ENCODE results near the gene ACTL10.
A peak's percentile ranks its signal among the peaks of the same experiment; 100 is the strongest.
"Not testable (repeated sequence)": the region's sequence is repeated elsewhere in the genome, so short reads cannot be mapped to it uniquely, and the experiment has no call there.

Gene ACTL10

GRCh38 chr20:33666293-33667244 is at the start of gene ACTL10:
ACTL10 (plus strand) TSS chr20:33666943; CDS start chr20:33667498, 555 bp downstream.
- Mint-ChIP-seq H3K4me3 (peak within 1 kb of the TSS; percentile 86), H3K27ac (peak within 1 kb of the TSS; percentile 88), H3K4me1 (peaks cover 42% of the 10 kb centered on the region), H3K27me3 (no peaks in the 10 kb centered on the region), H3K36me3 (no peaks in the 10 kb centered on the region), H3K9me3 (no peaks in the 10 kb centered on the region)
- ATAC-seq, result peak; percentile 85

- H3K9me3 Mint-ChIP-seq, result no peaks in the 10 kb centered on the region
- no peak overlapping the region for H3K27ac Mint-ChIP-seq
- peaks cover 56% of the 10 kb centered on the region for H3K36me3 Mint-ChIP-seq
- H3K27me3 Mint-ChIP-seq, result no peaks in the 10 kb centered on the region
- no peak overlapping the region for H3K4me3 Mint-ChIP-seq
- H3K4me1 Mint-ChIP-seq, result peaks cover 14% of the 10 kb centered on the region
- no peak for ATAC-seq
Measured at GRCh38 chr20:33621717-33622400, 44.9 kb upstream of the ACTL10 start.

- peaks cover 14% of the 10 kb centered on the region for H3K4me1 Mint-ChIP-seq
- H3K27me3 Mint-ChIP-seq, result no peaks in the 10 kb centered on the region
- H3K27ac Mint-ChIP-seq, result no peak overlapping the region
- peaks cover 59% of the 10 kb centered on the region for H3K36me3 Mint-ChIP-seq
- no peaks in the 10 kb centered on the region for H3K9me3 Mint-ChIP-seq
- no peak overlapping the region for H3K4me3 Mint-ChIP-seq
- no peak for ATAC-seq
Measured at GRCh38 chr20:33622705-33623365, 43.9 kb upstream of the ACTL10 start.

GRCh38 chr20:33624399-33624798 is 42.3 kb upstream of the ACTL10 start:
- ATAC-seq, result no peak
- Mint-ChIP-seq H3K27me3 (no peaks in the 10 kb centered on the region), H3K9me3 (no peaks in the 10 kb centered on the region), H3K27ac (peak overlapping the region; percentile 53), H3K36me3 (peaks cover 64% of the 10 kb centered on the region), H3K4me3 (no peak overlapping the region), H3K4me1 (peaks cover 14% of the 10 kb centered on the region)

- no peak overlapping the region for H3K4me3 Mint-ChIP-seq
- ATAC-seq, result no peak
- peak overlapping the region; percentile 53 for H3K27ac Mint-ChIP-seq
- peaks cover 14% of the 10 kb centered on the region for H3K4me1 Mint-ChIP-seq
- H3K9me3 Mint-ChIP-seq, result no peaks in the 10 kb centered on the region
- H3K27me3 Mint-ChIP-seq, result no peaks in the 10 kb centered on the region
- peaks cover 77% of the 10 kb centered on the region for H3K36me3 Mint-ChIP-seq
Measured at GRCh38 chr20:33626190-33626589, 40.6 kb upstream of the ACTL10 start.

GRCh38 chr20:33627577-33628216 is 39.0 kb upstream of the ACTL10 start:
- peaks cover 14% of the 10 kb centered on the region for H3K4me1 Mint-ChIP-seq
- H3K36me3 Mint-ChIP-seq, result peaks cover 77% of the 10 kb centered on the region
- no peak overlapping the region for H3K4me3 Mint-ChIP-seq
- no peaks in the 10 kb centered on the region for H3K27me3 Mint-ChIP-seq
- H3K27ac Mint-ChIP-seq, result no peak overlapping the region
- no peaks in the 10 kb centered on the region for H3K9me3 Mint-ChIP-seq
- no peak for ATAC-seq

GRCh38 chr20:33629533-33629932 is 37.2 kb upstream of the ACTL10 start:
- Mint-ChIP-seq H3K9me3 (no peaks in the 10 kb centered on the region), H3K27me3 (no peaks in the 10 kb centered on the region), H3K27ac (no peak overlapping the region), H3K4me3 (no peak overlapping the region), H3K4me1 (peaks cover 7% of the 10 kb centered on the region), H3K36me3 (peaks cover 66% of the 10 kb centered on the region)
- ATAC-seq, result no peak

- no peak for ATAC-seq
- Mint-ChIP-seq H3K4me3 (no peak overlapping the region), H3K36me3 (peaks cover 61% of the 10 kb centered on the region), H3K9me3 (no peaks in the 10 kb centered on the region), H3K27ac (no peak overlapping the region), H3K27me3 (no peaks in the 10 kb centered on the region), H3K4me1 (peaks cover 2% of the 10 kb centered on the region)
Measured at GRCh38 chr20:33629979-33630378, 36.8 kb upstream of the ACTL10 start.

GRCh38 chr20:33630507-33630906 is 36.2 kb upstream of the ACTL10 start:
- Mint-ChIP-seq H3K4me1 (no peaks in the 10 kb centered on the region), H3K9me3 (no peaks in the 10 kb centered on the region), H3K4me3 (no peak overlapping the region), H3K27ac (no peak overlapping the region), H3K27me3 (no peaks in the 10 kb centered on the region), H3K36me3 (peaks cover 56% of the 10 kb centered on the region)
- no peak for ATAC-seq

GRCh38 chr20:33631910-33632309 is 34.8 kb upstream of the ACTL10 start:
- not testable (repeated sequence) for H3K27ac Mint-ChIP-seq, H3K4me3 Mint-ChIP-seq
- H3K36me3 Mint-ChIP-seq, result peaks cover 51% of the 10 kb centered on the region

GRCh38 chr20:33635341-33635740 is 31.4 kb upstream of the ACTL10 start:
- Mint-ChIP-seq H3K4me3 (no peak overlapping the region), H3K27ac (no peak overlapping the region), H3K9me3 (no peaks in the 10 kb centered on the region), H3K36me3 (peaks cover 46% of the 10 kb centered on the region), H3K27me3 (no peaks in the 10 kb centered on the region), H3K4me1 (no peaks in the 10 kb centered on the region)
- no peak for ATAC-seq

More at GRCh38 chr20:33631910-33632309, 34.8 kb upstream of the ACTL10 start:
- H3K9me3 Mint-ChIP-seq, H3K4me1 Mint-ChIP-seq, ATAC-seq, H3K27me3 Mint-ChIP-seq: not testable (repeated sequence)

- no peak for ATAC-seq
- Mint-ChIP-seq H3K27me3 (no peaks in the 10 kb centered on the region), H3K27ac (no peak overlapping the region), H3K36me3 (peaks cover 46% of the 10 kb centered on the region), H3K4me1 (no peaks in the 10 kb centered on the region), H3K9me3 (no peaks in the 10 kb centered on the region), H3K4me3 (no peak overlapping the region)
Measured at GRCh38 chr20:33636776-33637175, 30.0 kb upstream of the ACTL10 start.

GRCh38 chr20:33640287-33640686 is 26.5 kb upstream of the ACTL10 start:
- Mint-ChIP-seq H3K36me3 (peaks cover 49% of the 10 kb centered on the region), H3K4me1 (no peaks in the 10 kb centered on the region), H3K27me3 (no peaks in the 10 kb centered on the region)

GRCh38 chr20:33644313-33645071 is 22.3 kb upstream of the ACTL10 start:
- Mint-ChIP-seq H3K4me1 (peaks cover 12% of the 10 kb centered on the region), H3K27me3 (no peaks in the 10 kb centered on the region), H3K36me3 (peaks cover 39% of the 10 kb centered on the region), H3K9me3 (no peaks in the 10 kb centered on the region), H3K4me3 (no peak overlapping the region), H3K27ac (no peak overlapping the region)
- no peak for ATAC-seq

More at GRCh38 chr20:33640287-33640686, 26.5 kb upstream of the ACTL10 start:
- no peak for ATAC-seq
- Mint-ChIP-seq H3K9me3 (no peaks in the 10 kb centered on the region), H3K27ac (no peak overlapping the region), H3K4me3 (no peak overlapping the region)
